Sigmoid colon (tissue), 4 donors: ENCODE results near the gene KCNJ12.
"Not testable (repeated sequence)": the region's sequence is repeated elsewhere in the genome, so short reads cannot be mapped to it uniquely, and the experiment has no call there.

Source experiments
- POLR2A ChIP-seq, 2 donors: fragments of 450-650 bp; IDR thresholded peaks; one replicate each; pipeline ENCODE4 v1.6.1; 2016; ENCODE audit warnings: antibody characterized with exemption in 2 of 2, mild to moderate bottlenecking in 2 of 2, moderate library complexity in 2 of 2
- POLR2AphosphoS5 ChIP-seq, 4 donors: sonication (generic); formaldehyde crosslinking; IDR thresholded peaks; one replicate each; pipeline ENCODE4 v1.6.1; 2017; ENCODE audit warnings: antibody characterized with exemption in 4 of 4
- TF ChIP-seq, protein P1 (sequence below), 4 experiments: fragments of 450-650 bp in 3 of 4; fragments of 200-600 bp in 1 of 4; IDR thresholded peaks; one replicate each; pipeline ENCODE4 v1.5.1; 2016 to 2019; ENCODE audit warnings: antibody characterized with exemption in 4 of 4, mild to moderate bottlenecking in 3 of 4, moderate library complexity in 2 of 4

DNA sequence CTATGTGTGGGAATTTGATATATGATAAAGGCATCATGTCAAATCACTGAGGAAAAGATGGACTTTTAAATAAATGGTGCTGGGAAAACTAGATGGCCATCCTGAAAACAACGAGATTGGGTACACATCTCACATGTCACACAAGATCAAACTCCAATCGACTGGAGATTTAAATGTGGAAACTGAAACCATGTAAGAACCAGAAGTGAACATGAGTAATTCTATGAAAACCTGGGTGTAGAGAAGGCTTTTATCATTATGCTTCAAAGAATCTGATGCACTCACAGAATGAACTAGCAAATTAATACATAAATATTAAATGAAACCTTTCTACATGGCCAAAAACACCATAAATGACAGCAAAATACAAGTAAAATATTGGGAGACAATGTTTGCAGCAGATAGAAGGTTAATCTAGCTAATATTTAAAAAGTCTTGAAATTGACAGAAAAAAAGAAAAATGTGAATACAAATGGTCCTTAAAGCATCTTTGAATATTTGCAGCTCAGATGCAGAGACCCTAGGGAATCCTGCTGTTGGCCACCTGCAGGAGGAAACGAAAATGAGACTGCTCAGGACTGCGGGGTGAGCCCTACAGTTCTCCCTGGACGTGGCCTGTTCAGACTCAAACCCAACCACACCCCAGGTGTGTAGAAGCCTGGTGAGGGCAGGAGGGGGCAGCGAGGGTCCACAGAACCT lies 62.3 kb downstream of the KCNJ12 start:
- not testable (repeated sequence) for TF ChIP-seq POLR2A, POLR2AphosphoS5 (IDR thresholded peaks at IDR 0.05)
- TF ChIP-seq, protein P1, sequence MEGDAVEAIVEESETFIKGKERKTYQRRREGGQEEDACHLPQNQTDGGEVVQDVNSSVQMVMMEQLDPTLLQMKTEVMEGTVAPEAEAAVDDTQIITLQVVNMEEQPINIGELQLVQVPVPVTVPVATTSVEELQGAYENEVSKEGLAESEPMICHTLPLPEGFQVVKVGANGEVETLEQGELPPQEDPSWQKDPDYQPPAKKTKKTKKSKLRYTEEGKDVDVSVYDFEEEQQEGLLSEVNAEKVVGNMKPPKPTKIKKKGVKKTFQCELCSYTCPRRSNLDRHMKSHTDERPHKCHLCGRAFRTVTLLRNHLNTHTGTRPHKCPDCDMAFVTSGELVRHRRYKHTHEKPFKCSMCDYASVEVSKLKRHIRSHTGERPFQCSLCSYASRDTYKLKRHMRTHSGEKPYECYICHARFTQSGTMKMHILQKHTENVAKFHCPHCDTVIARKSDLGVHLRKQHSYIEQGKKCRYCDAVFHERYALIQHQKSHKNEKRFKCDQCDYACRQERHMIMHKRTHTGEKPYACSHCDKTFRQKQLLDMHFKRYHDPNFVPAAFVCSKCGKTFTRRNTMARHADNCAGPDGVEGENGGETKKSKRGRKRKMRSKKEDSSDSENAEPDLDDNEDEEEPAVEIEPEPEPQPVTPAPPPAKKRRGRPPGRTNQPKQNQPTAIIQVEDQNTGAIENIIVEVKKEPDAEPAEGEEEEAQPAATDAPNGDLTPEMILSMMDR (IDR thresholded peaks at IDR 0.05): not testable (repeated sequence)
